Erythroblast (primary cell): ENCODE data around the gene GP2.

Experiments used
- GATA1 ChIP-seq: IDR thresholded peaks from 2 replicates; pipeline ENCODE4 v1.6.1; 2011; ENCODE audit warnings: low read depth, mild to moderate bottlenecking, control low read depth, low read length, moderate library complexity
- POLR2A ChIP-seq: IDR thresholded peaks from 2 replicates; pipeline ENCODE4 v1.6.1; 2011; ENCODE audit warnings: mild to moderate bottlenecking, low read length

DNA sequence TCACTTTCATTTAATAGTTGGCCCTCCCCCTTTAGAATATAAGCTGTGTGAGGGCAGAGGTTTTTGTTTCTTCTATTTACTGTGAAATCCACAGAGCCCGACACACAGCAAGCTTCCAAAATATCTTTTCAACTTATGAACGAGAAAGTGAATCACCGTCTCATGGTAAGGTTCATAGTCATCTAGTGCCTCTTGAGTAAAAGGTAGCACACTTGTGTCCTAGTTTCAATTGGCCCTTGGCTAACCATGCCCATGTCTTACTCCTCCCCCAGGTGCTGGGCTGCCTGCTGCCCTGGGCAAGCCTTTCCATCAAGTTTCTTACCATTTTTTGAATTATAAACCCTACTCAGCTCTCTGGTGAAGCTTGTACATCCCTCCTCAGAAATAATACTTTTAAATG, 12.4 kb upstream of the GP2 start:
- TF ChIP-seq POLR2A = no peak
- TF ChIP-seq GATA1 = no peak
